ENCODE data around the gene PTGIS.

- TF ChIP-seq, protein P1, sequence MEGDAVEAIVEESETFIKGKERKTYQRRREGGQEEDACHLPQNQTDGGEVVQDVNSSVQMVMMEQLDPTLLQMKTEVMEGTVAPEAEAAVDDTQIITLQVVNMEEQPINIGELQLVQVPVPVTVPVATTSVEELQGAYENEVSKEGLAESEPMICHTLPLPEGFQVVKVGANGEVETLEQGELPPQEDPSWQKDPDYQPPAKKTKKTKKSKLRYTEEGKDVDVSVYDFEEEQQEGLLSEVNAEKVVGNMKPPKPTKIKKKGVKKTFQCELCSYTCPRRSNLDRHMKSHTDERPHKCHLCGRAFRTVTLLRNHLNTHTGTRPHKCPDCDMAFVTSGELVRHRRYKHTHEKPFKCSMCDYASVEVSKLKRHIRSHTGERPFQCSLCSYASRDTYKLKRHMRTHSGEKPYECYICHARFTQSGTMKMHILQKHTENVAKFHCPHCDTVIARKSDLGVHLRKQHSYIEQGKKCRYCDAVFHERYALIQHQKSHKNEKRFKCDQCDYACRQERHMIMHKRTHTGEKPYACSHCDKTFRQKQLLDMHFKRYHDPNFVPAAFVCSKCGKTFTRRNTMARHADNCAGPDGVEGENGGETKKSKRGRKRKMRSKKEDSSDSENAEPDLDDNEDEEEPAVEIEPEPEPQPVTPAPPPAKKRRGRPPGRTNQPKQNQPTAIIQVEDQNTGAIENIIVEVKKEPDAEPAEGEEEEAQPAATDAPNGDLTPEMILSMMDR (IDR thresholded peaks at IDR 0.05): no peak
- TF ChIP-seq EZH2 (IDR thresholded peaks at IDR 0.05) (no peak), EZH2phosphoT487 (IDR thresholded peaks at IDR 0.05) (no peak)
Measured at GRCh38 chr20:49505518-49505917, 62.4 kb downstream of the PTGIS start.
